ENCODE measurements around the gene COPS4. TPM values are rescaled to one million over a fixed set of nuclear protein-coding genes. Genes with fewer than 3 reads are reported as not detected.

Gene COPS4
- total RNA-seq, 2 experiments from 2014 or later = 26.0 to 27.6 TPM

DNA sequence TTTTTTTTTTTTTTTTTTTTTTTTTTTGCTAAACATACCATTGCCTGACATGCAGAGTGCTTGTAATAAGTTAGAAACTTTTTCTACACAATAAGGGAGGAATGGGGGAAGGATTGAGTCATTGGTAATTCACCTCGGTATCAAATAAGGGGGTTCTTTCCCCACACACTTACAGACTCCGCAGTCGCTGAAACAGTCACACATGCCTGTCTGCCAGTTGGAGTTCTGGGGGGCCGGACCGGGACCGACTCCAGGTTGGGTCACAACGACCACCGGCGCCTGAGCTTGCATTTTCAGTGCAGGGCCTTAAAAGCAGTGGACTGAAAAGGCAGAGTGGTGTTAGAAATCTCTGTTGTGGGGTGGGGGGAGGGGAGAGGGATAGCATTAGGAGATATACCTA, 72.6 kb downstream of the COPS4 start:
- Histone ChIP-seq H3K4me3 (ENCODE audit: low read length) (no peak overlapping the region), H3K27me3 (ENCODE audit: control insufficient read depth in 1 of 2, insufficient read depth in 2 of 2, low read length in 2 of 2) (no peaks in the 10 kb centered on the region), H3K36me3 (ENCODE audit: insufficient read depth, low read length) (peaks cover 40% of the 10 kb centered on the region), H3K27ac (ENCODE audit: low read depth in 1 of 2, low read length in 2 of 2) (peak overlapping the region in 1 of 2 donors; percentile 35), H3K4me1 (ENCODE audit: insufficient read depth, low read length) (peaks cover 42% of the 10 kb centered on the region), H3K9me3 (ENCODE audit: control insufficient read depth in 1 of 2, insufficient read depth in 1 of 2, low read length in 2 of 2) (no peaks in the 10 kb centered on the region)
- no peak for ATAC-seq (ENCODE audit: poor library complexity)
- intact Hi-C loops (cut with DNase I, micrococcal nuclease) = loop anchor here in 1 of 2 experiments (2.0 kb wide), 1 partner anchor 19 kb away; no protein-coding TSS in a partner anchor
- H3K27ac Mint-ChIP-seq = peak overlapping the region; percentile 89
- H3K9me3 Mint-ChIP-seq = no peaks in the 10 kb centered on the region
- H3K4me3 Mint-ChIP-seq = peak overlapping the region; percentile 76
- DNase-seq = peak in 3 of 14 experiments; percentile 11 to 18 (median 17)
- no peaks in the 10 kb centered on the region for H3K27me3 Mint-ChIP-seq
- H3K36me3 Mint-ChIP-seq (ENCODE audit: low read depth) = peaks cover 88% of the 10 kb centered on the region
- CTCF ChIA-PET = no interaction called here
- POLR2A ChIA-PET = interaction anchor here (1.2 to 8.9 kb wide), 3 partner anchors 9 to 110 kb away, joined by 4 to 167 read pairs (median 4); no protein-coding TSS in a partner anchor
- TF ChIP-seq, protein P1, sequence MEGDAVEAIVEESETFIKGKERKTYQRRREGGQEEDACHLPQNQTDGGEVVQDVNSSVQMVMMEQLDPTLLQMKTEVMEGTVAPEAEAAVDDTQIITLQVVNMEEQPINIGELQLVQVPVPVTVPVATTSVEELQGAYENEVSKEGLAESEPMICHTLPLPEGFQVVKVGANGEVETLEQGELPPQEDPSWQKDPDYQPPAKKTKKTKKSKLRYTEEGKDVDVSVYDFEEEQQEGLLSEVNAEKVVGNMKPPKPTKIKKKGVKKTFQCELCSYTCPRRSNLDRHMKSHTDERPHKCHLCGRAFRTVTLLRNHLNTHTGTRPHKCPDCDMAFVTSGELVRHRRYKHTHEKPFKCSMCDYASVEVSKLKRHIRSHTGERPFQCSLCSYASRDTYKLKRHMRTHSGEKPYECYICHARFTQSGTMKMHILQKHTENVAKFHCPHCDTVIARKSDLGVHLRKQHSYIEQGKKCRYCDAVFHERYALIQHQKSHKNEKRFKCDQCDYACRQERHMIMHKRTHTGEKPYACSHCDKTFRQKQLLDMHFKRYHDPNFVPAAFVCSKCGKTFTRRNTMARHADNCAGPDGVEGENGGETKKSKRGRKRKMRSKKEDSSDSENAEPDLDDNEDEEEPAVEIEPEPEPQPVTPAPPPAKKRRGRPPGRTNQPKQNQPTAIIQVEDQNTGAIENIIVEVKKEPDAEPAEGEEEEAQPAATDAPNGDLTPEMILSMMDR (IDR thresholded peaks at IDR 0.05) = no peak
- peaks cover 67% of the 10 kb centered on the region for H3K4me1 Mint-ChIP-seq (ENCODE audit: low read depth)

DNA sequence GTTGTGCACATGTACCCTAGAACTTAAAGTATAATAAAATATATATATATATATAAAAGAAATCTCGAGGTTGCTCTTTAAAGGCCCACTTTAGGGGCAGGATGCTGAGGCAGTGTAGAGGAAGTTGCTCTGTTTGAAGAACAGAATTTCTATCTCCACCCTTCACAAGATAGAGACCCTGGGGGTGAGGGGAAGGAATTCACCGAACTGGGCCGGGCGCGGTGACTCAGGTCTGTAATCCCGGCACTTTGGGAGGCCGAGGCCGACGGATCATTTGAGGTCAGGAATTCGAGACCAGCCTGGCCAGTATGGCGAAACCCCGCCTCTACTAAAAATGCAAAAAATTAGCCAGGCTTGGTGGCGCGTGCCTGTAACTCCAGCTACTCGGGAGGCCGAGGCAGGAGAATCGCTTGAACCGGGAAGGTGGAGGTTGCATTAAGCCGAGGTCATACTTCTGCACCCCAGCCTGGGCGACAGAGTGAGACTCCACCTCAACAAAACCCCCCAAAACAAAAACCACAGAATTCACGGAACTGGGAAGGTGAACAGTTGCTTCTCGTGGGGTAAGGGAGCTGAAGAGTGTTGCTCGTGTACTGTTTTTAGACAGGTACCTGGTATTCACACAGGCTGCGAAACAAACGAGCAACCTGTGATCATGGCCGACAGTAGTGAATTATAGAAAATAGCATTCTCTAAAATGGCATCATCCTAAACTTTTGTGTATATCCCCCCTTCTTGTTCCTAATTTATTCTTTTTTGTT, 73.3 kb downstream of the COPS4 start:
- peaks cover 88% of the 10 kb centered on the region for H3K36me3 Mint-ChIP-seq (ENCODE audit: low read depth)

More for the DNA sequence above, 73.3 kb downstream of the COPS4 start:
- Mint-ChIP-seq H3K27ac (peak overlapping the region; percentile 89), H3K9me3 (no peaks in the 10 kb centered on the region), H3K27me3 (no peaks in the 10 kb centered on the region), H3K4me3 (peak overlapping the region; percentile 96), H3K4me1 (ENCODE audit: low read depth) (peaks cover 67% of the 10 kb centered on the region)
- Histone ChIP-seq H3K27me3 (ENCODE audit: control insufficient read depth in 1 of 2, insufficient read depth in 2 of 2, low read length in 2 of 2) (no peaks in the 10 kb centered on the region), H3K27ac (ENCODE audit: low read depth in 1 of 2, low read length in 2 of 2) (peak overlapping the region; percentile 52 to 59), H3K36me3 (ENCODE audit: insufficient read depth, low read length) (peaks cover 35% of the 10 kb centered on the region), H3K9me3 (ENCODE audit: control insufficient read depth in 1 of 2, insufficient read depth in 1 of 2, low read length in 2 of 2) (no peaks in the 10 kb centered on the region), H3K4me3 (ENCODE audit: low read length) (peak overlapping the region; percentile 83), H3K4me1 (ENCODE audit: insufficient read depth, low read length) (peaks cover 42% of the 10 kb centered on the region)
- POLR2A ChIA-PET = interaction anchor here (1.0 to 8.9 kb wide), 9 partner anchors 10 to 176 kb away, joined by 3 to 167 read pairs (median 4); partner anchors contain the start of genes COPS4 and COQ2
- CTCF ChIA-PET = interaction anchor here (1.0 to 1.1 kb wide), 2 partner anchors 24 to 145 kb away, joined by 3 read pairs; no protein-coding TSS in a partner anchor
- ATAC-seq (ENCODE audit: poor library complexity) (peak; percentile 16), DNase-seq (peak in 7 of 14 experiments; percentile 15 to 61 (median 47))
- intact Hi-C loops (cut with DNase I, micrococcal nuclease) = loop anchor here in 1 of 2 experiments (2.0 kb wide), 1 partner anchor 19 kb away; no protein-coding TSS in a partner anchor
- TF ChIP-seq, protein P1 (IDR thresholded peaks at IDR 0.05) = no peak

Data from CD4-positive, alpha-beta T cell (primary cell).